WERI-Rb-1 (cell line): Measurements from ENCODE around the gene RNF39.

Experiments used
- DNase-seq: peaks from one replicate; pipeline ENCODE4 v3.0.0-alpha.2; 2020
- H3K27ac ChIP-seq: fragments of 250-450 bp; sonication (Bioruptor Pico); 2 replicates; pipeline ENCODE4 v1.5.1; 2020; ENCODE audit warnings: mild to moderate bottlenecking, moderate library complexity
- H3K27me3 ChIP-seq: fragments of 250-450 bp; sonication (Bioruptor Pico); 2 replicates; pipeline ENCODE4 v1.5.1; 2021; ENCODE audit warnings: mild to moderate bottlenecking, low read depth, moderate library complexity; ENCODE audit not compliant: insufficient read depth, severe bottlenecking
- H3K36me3 ChIP-seq: fragments of 250-450 bp; sonication (Bioruptor Pico); 2 replicates; pipeline ENCODE4 v1.5.1; 2020; ENCODE audit warnings: mild to moderate bottlenecking, moderate library complexity
- H3K4me3 ChIP-seq: 2 replicates; pipeline ENCODE4 v1.5.1; 2011; ENCODE audit warnings: low read depth, mild to moderate bottlenecking, control low read depth, low read length
- H3K9me3 ChIP-seq: fragments of 250-450 bp; sonication (Bioruptor Pico); 2 replicates; pipeline ENCODE4 v1.5.1; 2021; ENCODE audit warnings: mild to moderate bottlenecking, moderate library complexity; ENCODE audit not compliant: severe bottlenecking
- CTCF ChIP-seq: IDR thresholded peaks from 2 replicates; pipeline ENCODE4 v1.5.1; 2011; ENCODE audit warnings: low read depth, mild to moderate bottlenecking, control low read depth, inconsistent platforms, low read length

The RNF39 gene

GRCh38 chr6:30073489-30074235, 1.9 kb downstream of the RNF39 start:
- Histone ChIP-seq H3K4me3 (no peak overlapping the region), H3K36me3 (peaks cover 11% of the 10 kb centered on the region), H3K27me3 (peaks cover 57% of the 10 kb centered on the region), H3K27ac (no peak overlapping the region), H3K9me3 (no peaks in the 10 kb centered on the region)
- TF ChIP-seq CTCF = no peak
- no peak for DNase-seq

- H3K4me3 ChIP-seq = no peak overlapping the region
- no peak for TF ChIP-seq CTCF
These were observed 3.7 kb downstream of the RNF39 start for GRCh38 chr6:30071858-30072257.

GRCh38 chr6:30071081-30071818, 4.3 kb downstream of the RNF39 start:
- no peak for DNase-seq
- H3K9me3 ChIP-seq = no peaks in the 10 kb centered on the region
- peaks cover 32% of the 10 kb centered on the region for H3K27me3 ChIP-seq
- TF ChIP-seq CTCF = no peak
- H3K4me3 ChIP-seq = no peak overlapping the region
- no peak overlapping the region for H3K27ac ChIP-seq
- peaks cover 16% of the 10 kb centered on the region for H3K36me3 ChIP-seq

More at GRCh38 chr6:30071858-30072257, 3.7 kb downstream of the RNF39 start:
- Histone ChIP-seq H3K36me3 (peaks cover 16% of the 10 kb centered on the region), H3K9me3 (no peaks in the 10 kb centered on the region), H3K27me3 (peaks cover 38% of the 10 kb centered on the region), H3K27ac (no peak overlapping the region)
- DNase-seq = no peak

GRCh38 chr6:30067460-30068139, 8.0 kb downstream of the RNF39 start:
- peak; percentile 97 for DNase-seq

More at GRCh38 chr6:30067460-30068139, 8.0 kb downstream of the RNF39 start:
- H3K27me3 ChIP-seq = no peaks in the 10 kb centered on the region
- H3K36me3 ChIP-seq = peaks cover 30% of the 10 kb centered on the region
- no peak for TF ChIP-seq CTCF
- peak overlapping the region; percentile 90 for H3K4me3 ChIP-seq
- H3K27ac ChIP-seq = peak overlapping the region; percentile 79
- no peaks in the 10 kb centered on the region for H3K9me3 ChIP-seq
